Stimulated activated CD4-positive, alpha-beta T cell treated with anti-CD3 and anti-CD28 coated beads, Interleukin-12 subunit alpha, Interleukin-12 subunit beta, amount 100 ng/mL, for 4 hours (primary cell): ENCODE measurements around the gene MCTP1.
"Not testable (repeated sequence)": the region's sequence is repeated elsewhere in the genome, so short reads cannot be mapped to it uniquely, and the experiment has no call there.

Experiments used
- DNase-seq: peaks from one replicate; pipeline ENCODE4 v3.0.0-alpha.2; 2020

Gene MCTP1

GRCh38 chr5:95020345-95020744, 264.5 kb downstream of the MCTP1 start:
- no peak for DNase-seq

- DNase-seq: no peak
Observed at GRCh38 chr5:95018946-95019345, 265.9 kb downstream of the MCTP1 start.

- DNase-seq: no peak
Observed at GRCh38 chr5:95018511-95018910, 266.4 kb downstream of the MCTP1 start.

- DNase-seq: no peak
Observed at GRCh38 chr5:95009812-95010211, 275.1 kb downstream of the MCTP1 start.

- no peak for DNase-seq
Observed at GRCh38 chr5:95007921-95008597, 276.8 kb downstream of the MCTP1 start.

- DNase-seq: no peak
Observed at GRCh38 chr5:95005811-95006210, 279.1 kb downstream of the MCTP1 start.

- no peak for DNase-seq
Observed at GRCh38 chr5:94998670-94999069, 286.2 kb downstream of the MCTP1 start.

- DNase-seq: not testable (repeated sequence)
Observed at GRCh38 chr5:94994537-94994936, 290.4 kb downstream of the MCTP1 start.

GRCh38 chr5:94993491-94993890, 291.4 kb downstream of the MCTP1 start:
- no peak for DNase-seq

GRCh38 chr5:94992325-94992724, 292.6 kb downstream of the MCTP1 start:
- DNase-seq: no peak

GRCh38 chr5:94983861-94984535, 300.9 kb downstream of the MCTP1 start:
- no peak for DNase-seq

GRCh38 chr5:94977437-94977836, 307.5 kb downstream of the MCTP1 start:
- no peak for DNase-seq

GRCh38 chr5:94976853-94977252, 308.0 kb downstream of the MCTP1 start:
- DNase-seq: no peak

- DNase-seq: no peak
Observed at GRCh38 chr5:94972268-94972667, 312.6 kb downstream of the MCTP1 start.

- DNase-seq: no peak
Observed at GRCh38 chr5:94969174-94969573, 315.7 kb downstream of the MCTP1 start.

GRCh38 chr5:94968507-94969095, 316.3 kb downstream of the MCTP1 start:
- DNase-seq: no peak

- DNase-seq: no peak
Observed at GRCh38 chr5:94967525-94967924, 317.4 kb downstream of the MCTP1 start.

GRCh38 chr5:94959279-94959678, 325.6 kb downstream of the MCTP1 start:
- not testable (repeated sequence) for DNase-seq

GRCh38 chr5:94945656-94946055, 339.2 kb downstream of the MCTP1 start:
- no peak for DNase-seq

- no peak for DNase-seq
Observed at GRCh38 chr5:94944160-94944559, 340.7 kb downstream of the MCTP1 start.

- DNase-seq: no peak
Observed at GRCh38 chr5:94941122-94941755, 343.7 kb downstream of the MCTP1 start.

- no peak for DNase-seq
Observed at GRCh38 chr5:94932259-94932658, 352.6 kb downstream of the MCTP1 start.

GRCh38 chr5:94928891-94929290, 356.0 kb downstream of the MCTP1 start:
- DNase-seq: no peak

- no peak for DNase-seq
Observed at GRCh38 chr5:94920570-94920969, 364.3 kb downstream of the MCTP1 start.
